A673 (cell line): ENCODE results near the gene DCP1A. TPM values are rescaled to one million over a fixed set of nuclear protein-coding genes. Genes with fewer than 3 reads are reported as not detected.

ENCODE experiments used
- BruUV-seq: library from RNA; stranded (reverse); fragments of 400-500 nt; replicated peaks from 2 replicates; lab custom pipeline; 2021; lab: Mats Ljungman, UMichigan
- CTCF ChIA-PET: fragments of 300-600 bp; sonication (Branson Sonifier 250); formaldehyde crosslinking; loops from one replicate; lab custom pipeline; 2022; ENCODE audit warnings: antibody characterized with exemption; lab: Charles Lee
- POLR2A ChIA-PET: fragments of 300-600 bp; sonication (Branson Sonifier 250); formaldehyde crosslinking; loops from one replicate; lab custom pipeline; 2022; ENCODE audit warnings: antibody characterized with exemption; ENCODE audit not compliant: low non-redundant PET; lab: Charles Lee
- DNase-seq: peaks from one replicate; pipeline ENCODE4 v3.0.0-alpha.2; 2015; ENCODE audit warnings: low spot score
- H3K27ac ChIP-seq: fragments of 200-600 bp; sonication (generic); 2 replicates; pipeline ENCODE4 v1.5.1; 2016; ENCODE audit warnings: mixed run types, low read depth, mild to moderate bottlenecking, mixed read lengths, antibody characterized with exemption, low read length; ENCODE audit not compliant: poor library complexity, severe bottlenecking
- H3K27me3 ChIP-seq: fragments of 200-600 bp; sonication (generic); replicated peaks from 2 replicates; pipeline ENCODE4 v1.6.1; 2017; ENCODE audit warnings: mixed run types, low read depth, mild to moderate bottlenecking, mixed read lengths, antibody characterized with exemption, low read length; ENCODE audit not compliant: insufficient read depth, poor library complexity
- H3K36me3 ChIP-seq: fragments of 200-600 bp; sonication (generic); 2 replicates; pipeline ENCODE4 v1.6.1; 2016; ENCODE audit warnings: mixed run types, mild to moderate bottlenecking, mixed read lengths, antibody characterized with exemption, low read length; ENCODE audit not compliant: insufficient read depth, poor library complexity, severe bottlenecking
- H3K4me1 ChIP-seq: fragments of 200-600 bp; sonication (generic); 2 replicates; pipeline ENCODE4 v1.6.1; 2017; ENCODE audit warnings: mixed run types, mild to moderate bottlenecking, mixed read lengths, antibody characterized with exemption, low read length; ENCODE audit not compliant: insufficient read depth, poor library complexity, severe bottlenecking
- H3K4me3 ChIP-seq: fragments of 200-600 bp; sonication (generic); 2 replicates; pipeline ENCODE4 v1.5.1; 2016; ENCODE audit warnings: low read depth, mixed run types, mild to moderate bottlenecking, mixed read lengths, low read length; ENCODE audit not compliant: poor library complexity, severe bottlenecking
- H3K9me3 ChIP-seq: fragments of 200-600 bp; sonication (generic); 2 replicates; pipeline ENCODE4 v1.6.1; 2016; ENCODE audit warnings: mixed run types, low read depth, mild to moderate bottlenecking, mixed read lengths, antibody characterized with exemption, low read length; ENCODE audit not compliant: poor library complexity, severe bottlenecking
- CTCF ChIP-seq: fragments of 300-800, 200-600 bp; sonication (generic); conservative IDR thresholded peaks from 2 replicates; pipeline ENCODE4 v1.5.1; 2017; ENCODE audit warnings: low read depth, mild to moderate bottlenecking, antibody characterized with exemption, low read length, moderate library complexity, mixed read lengths
- EZH2 ChIP-seq: fragments of 200-600 bp; sonication (generic); IDR thresholded peaks from 2 replicates; pipeline ENCODE4 v1.6.1; 2017; ENCODE audit warnings: borderline replicate concordance, low read depth, mild to moderate bottlenecking, mixed read lengths, antibody characterized with exemption, low read length; ENCODE audit not compliant: poor library complexity, severe bottlenecking
- intact Hi-C: fragments of 100-400 bp; cut with micrococcal nuclease; formaldehyde crosslinking; loops from one replicate; pipeline ENCODE4 v1.10.0; 2022; ENCODE audit not compliant: unreplicated experiment
- total RNA-seq: library from RNA; stranded (reverse); gene quantifications from 2 replicates; pipeline ENCODE4 v1.2.3, GENCODE V29; 2021

The DCP1A gene
- total RNA-seq, 1 experiment from 2014 or later, result 13.1 TPM

- no peaks in the 10 kb centered on the region for H3K9me3 ChIP-seq
- peaks cover 13% of the 10 kb centered on the region for H3K4me1 ChIP-seq
- no peak overlapping the region for H3K27ac ChIP-seq
- ChIA-PET POLR2A (no interaction called here), CTCF (no interaction called here)
- H3K36me3 ChIP-seq, result no peaks in the 10 kb centered on the region
- no peak for TF ChIP-seq CTCF
- TF ChIP-seq EZH2, result no peak
- no TSS peak for BruUV-seq
- no peak for DNase-seq
- no peak overlapping the region for H3K4me3 ChIP-seq
- no peaks in the 10 kb centered on the region for H3K27me3 ChIP-seq
- intact Hi-C loops, result no loop called here
Observed at GRCh38 chr3:53267766-53268165, 79.6 kb downstream of the DCP1A start.

GRCh38 chr3:53264718-53265117 lies 82.6 kb downstream of the DCP1A start:
- ChIA-PET POLR2A (no interaction called here), CTCF (no interaction called here)
- no peak overlapping the region for H3K4me3 ChIP-seq
- H3K9me3 ChIP-seq, result no peaks in the 10 kb centered on the region
- BruUV-seq, result no TSS peak
- H3K27me3 ChIP-seq, result no peaks in the 10 kb centered on the region
- H3K36me3 ChIP-seq, result no peaks in the 10 kb centered on the region
- no peak for TF ChIP-seq EZH2
- TF ChIP-seq CTCF, result no peak
- no peak overlapping the region for H3K27ac ChIP-seq
- peaks cover 3% of the 10 kb centered on the region for H3K4me1 ChIP-seq
- no peak for DNase-seq
- intact Hi-C loops, result no loop called here

DNA sequence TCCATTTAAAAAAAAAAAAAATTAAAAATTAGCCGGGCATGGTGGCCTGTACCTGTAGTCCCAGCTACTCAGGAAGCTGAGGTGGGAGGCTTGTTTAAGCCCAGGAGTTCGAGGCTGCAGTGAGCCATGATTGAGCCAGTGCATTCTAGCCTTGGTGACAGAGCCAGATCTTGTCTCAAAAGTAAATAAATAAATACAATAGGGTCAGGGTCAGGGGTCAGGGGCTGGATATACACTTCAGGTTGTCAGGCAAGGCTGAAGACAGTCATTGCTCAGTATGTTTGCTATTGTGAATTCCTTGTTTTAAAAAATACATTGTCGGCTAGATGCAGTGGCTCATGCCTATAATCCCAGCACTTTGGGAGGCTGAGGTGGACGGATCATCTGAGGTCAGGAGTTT lies 83.4 kb downstream of the DCP1A start:
- Histone ChIP-seq H3K27me3 (no peaks in the 10 kb centered on the region), H3K27ac (no peak overlapping the region), H3K4me1 (no peaks in the 10 kb centered on the region), H3K36me3 (no peaks in the 10 kb centered on the region), H3K4me3 (no peak overlapping the region), H3K9me3 (no peaks in the 10 kb centered on the region)
- BruUV-seq, result no TSS peak
- intact Hi-C loops, result no loop called here
- ChIA-PET POLR2A (no interaction called here), CTCF (no interaction called here)
- TF ChIP-seq EZH2 (no peak), CTCF (no peak)
- no peak for DNase-seq
